SK-N-SH (cell line): ENCODE results near the gene NR2C1. TPM values are rescaled to one million over a fixed set of nuclear protein-coding genes. Genes with fewer than 3 reads are reported as not detected.
A peak's percentile ranks its signal among the peaks of the same experiment; 100 is the strongest.

ENCODE experiments used
- CTCF ChIA-PET: fragments of 300-600, 350-600 bp; formaldehyde crosslinking; extraction: SDS; loops from one replicate; lab custom pipeline; 2021; lab: Yijun Ruan, JAX
- POLR2A ChIA-PET: fragments of 350-600 bp; sonication (Branson Sonifier 250); formaldehyde crosslinking; extraction: SDS; loops from one replicate; lab custom pipeline; 2020; ENCODE audit warnings: antibody characterized with exemption, inconsistent platforms; lab: Yijun Ruan, JAX
- DNase-seq: peaks from one replicate; pipeline ENCODE4 v3.0.0; 2012
- H2AFZ ChIP-seq: fragments of 200-600 bp; sonication (generic); 2 replicates; pipeline ENCODE4 v1.8.1; 2016; ENCODE audit warnings: antibody characterized with exemption, mild to moderate bottlenecking, low read depth
- H3F3A ChIP-seq: fragments of 200-600 bp; sonication (generic); replicated peaks from 2 replicates; pipeline ENCODE3; 2016; ENCODE audit warnings: antibody characterized with exemption, mild to moderate bottlenecking; ENCODE audit not compliant: insufficient read depth
- H3K27ac ChIP-seq, 2 experiments: fragments of 200-500 bp in 1 of 2; fragments of 200-600 bp in 1 of 2; sonication (Bioruptor generic) in 1 of 2; sonication (generic), shearing (Covaris generic) in 1 of 2; 2 replicates each; pipeline versions ENCODE4 v1.5.1 to v1.6.1; 2014 to 2016; ENCODE audit warnings: low read depth in 2 of 2, inconsistent platforms in 1 of 2, low read length in 1 of 2, mild to moderate bottlenecking in 1 of 2, mixed read lengths in 1 of 2
- H3K27me3 ChIP-seq: fragments of 200-600 bp; sonication (generic), shearing (Covaris generic); 2 replicates; pipeline ENCODE4 v1.6.1; 2016; ENCODE audit warnings: mixed run types; ENCODE audit not compliant: insufficient read depth
- H3K36me3 ChIP-seq, 2 experiments: fragments of 200-500 bp in 1 of 2; fragments of 200-600 bp in 1 of 2; sonication (Bioruptor generic) in 1 of 2; sonication (generic) in 1 of 2; replicated peaks in 1 of 2; 2 replicates each; pipeline versions ENCODE3 to v1.5.1; 2014 to 2016; ENCODE audit warnings: low read length in 1 of 2, mild to moderate bottlenecking in 1 of 2; ENCODE audit not compliant: insufficient read depth in 2 of 2, control insufficient read depth in 1 of 2
- H3K4me1 ChIP-seq, 2 experiments: fragments of 200-500 bp in 1 of 2; fragments of 200-600 bp in 1 of 2; sonication (Bioruptor generic) in 1 of 2; sonication (generic), shearing (Covaris generic) in 1 of 2; 2 replicates each; pipeline versions ENCODE4 v1.5.1 to v1.6.1; 2014 to 2016; ENCODE audit warnings: low read depth in 1 of 2, low read length in 1 of 2, mixed run types in 1 of 2; ENCODE audit not compliant: insufficient read depth in 2 of 2, control insufficient read depth in 1 of 2
- H3K4me2 ChIP-seq: fragments of 200-600 bp; sonication (generic), shearing (Covaris generic); 2 replicates; pipeline ENCODE4 v1.6.1; 2017; ENCODE audit warnings: mixed run types
- H3K4me3 ChIP-seq, 2 experiments: fragments of 200-500 bp in 1 of 2; fragments of 200-600 bp in 1 of 2; sonication (Bioruptor generic) in 1 of 2; sonication (generic), shearing (Covaris generic) in 1 of 2; 2 replicates each; pipeline versions ENCODE4 v1.5.1 to v1.8.1; 2014 to 2016; ENCODE audit warnings: low read depth in 2 of 2, inconsistent platforms in 1 of 2, low read length in 1 of 2, mild to moderate bottlenecking in 1 of 2, mixed read lengths in 1 of 2, moderate library complexity in 1 of 2
- H3K79me2 ChIP-seq: fragments of 200-600 bp; sonication (generic); 2 replicates; pipeline ENCODE4 v1.8.1; 2017; ENCODE audit warnings: mild to moderate bottlenecking; ENCODE audit not compliant: insufficient read depth
- H3K9ac ChIP-seq: fragments of 200-600 bp; sonication (generic); 2 replicates; pipeline ENCODE4 v1.6.1; 2017; ENCODE audit warnings: mixed run types
- H3K9me2 ChIP-seq: fragments of 200-600 bp; sonication (generic); 2 replicates; pipeline ENCODE4 v1.6.1; 2017; ENCODE audit warnings: mixed run types
- H3K9me3 ChIP-seq: fragments of 200-600 bp; sonication (generic); 2 replicates; pipeline ENCODE4 v1.6.1; 2017; ENCODE audit warnings: mixed run types, mild to moderate bottlenecking, moderate library complexity
- H4K20me1 ChIP-seq: fragments of 200-600 bp; sonication (generic); 2 replicates; pipeline ENCODE4 v1.6.1; 2017; ENCODE audit warnings: mild to moderate bottlenecking, mixed run types; ENCODE audit not compliant: insufficient read depth
- CTCF ChIP-seq: fragments of 200-600 bp; sonication (generic); IDR thresholded peaks from 2 replicates; pipeline ENCODE4 v1.6.1; 2017; ENCODE audit warnings: antibody characterized with exemption, mild to moderate bottlenecking, moderate library complexity
- ELF1 ChIP-seq: IDR thresholded peaks from 2 replicates; pipeline ENCODE4 v1.4.0; 2012
- EP300 ChIP-seq, 2 experiments: IDR thresholded peaks; 2 replicates each; pipeline versions ENCODE4 v1.4.0 to v1.6.1; 2012; ENCODE audit warnings: borderline replicate concordance in 1 of 2, low read depth in 1 of 2, low read length in 1 of 2
- MEF2A ChIP-seq: IDR thresholded peaks from 2 replicates; pipeline ENCODE4 v1.4.0; 2012; ENCODE audit warnings: low read depth, borderline replicate concordance
- POLR2AphosphoS5 ChIP-seq: IDR thresholded peaks from 2 replicates; pipeline ENCODE4 v1.6.1; 2012; ENCODE audit warnings: low read depth, low read length
- REST ChIP-seq: IDR thresholded peaks from 2 replicates; pipeline ENCODE4 v1.6.1; 2012; ENCODE audit warnings: mild to moderate bottlenecking, low read depth, low read length, moderate library complexity
- TAF1 ChIP-seq: IDR thresholded peaks from 2 replicates; pipeline ENCODE4 v1.6.1; 2012; ENCODE audit warnings: low read depth, mild to moderate bottlenecking, low read length, moderate library complexity, borderline replicate concordance
- USF2 ChIP-seq: fragments of 150-350 bp; IDR thresholded peaks from 2 replicates; pipeline ENCODE4 v1.6.1; 2017; ENCODE audit warnings: antibody characterized with exemption, low read length, low read depth, borderline replicate concordance
- polyA plus RNA-seq, 3 experiments: library from polyadenylated mRNA; depleted of rRNA; stranded (reverse); fragments of >200 nt; gene quantifications; 2 replicates each; pipeline ENCODE4 v1.2.3, GENCODE V29; 2012

Gene NR2C1
- polyA plus RNA-seq, 1 of the 3 experiments (the other 2 are of a cell fraction), result 15.9 TPM

DNA sequence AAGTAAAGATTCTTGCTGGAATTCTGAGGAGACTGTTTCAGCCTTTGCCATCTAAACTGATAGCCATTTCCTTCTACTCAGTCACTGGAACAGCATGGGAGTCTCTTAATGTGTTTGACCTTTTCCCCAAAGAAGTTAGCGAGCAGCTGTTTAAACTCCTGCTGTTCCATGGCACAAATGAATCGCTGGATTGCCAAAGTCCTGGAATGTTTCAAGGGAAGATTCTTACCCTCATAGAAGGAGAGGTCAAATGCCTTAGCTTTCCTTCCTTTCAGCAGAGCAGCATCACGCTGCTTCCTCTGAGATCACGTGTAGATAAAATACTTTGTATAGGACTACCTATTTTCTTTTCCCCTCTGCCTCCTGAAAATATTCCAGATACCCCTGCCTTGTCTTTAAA is 10.5 kb upstream of the NR2C1 start (continued):
- no peak for TF ChIP-seq USF2

- DNase-seq, result no peak
- TF ChIP-seq REST (no peak), CTCF (no peak), MEF2A (no peak), EP300 (IDR thresholded peaks at IDR 0.05; ENCODE audit: borderline replicate concordance in 1 of 2, low read depth in 1 of 2, low read length in 1 of 2) (no peak), ELF1 (no peak), TAF1 (no peak), POLR2AphosphoS5 (no peak)
- TF ChIP-seq, all 33 proteins: peak for 0
Observed at GRCh38 chr12:95083471-95083870, 10.1 kb upstream of the NR2C1 start.

More at GRCh38 chr12:95083471-95083870, 10.1 kb upstream of the NR2C1 start:
- H3K27ac ChIP-seq, result peak overlapping the region; percentile 12 to 16; a peak in 2 of 4 replicates
- H3K79me2 ChIP-seq, result no peaks in the 10 kb centered on the region
- H4K20me1 ChIP-seq, result no peaks in the 10 kb centered on the region
- peaks cover 7% of the 10 kb centered on the region for H3F3A ChIP-seq
- H3K9me3 ChIP-seq, result no peaks in the 10 kb centered on the region
- H3K27me3 ChIP-seq, result no peaks in the 10 kb centered on the region
- ChIA-PET CTCF (interaction anchor here (1.3 to 2.5 kb wide), 3 partner anchors 10 to 252 kb away, joined by 3 to 12 read pairs (median 4); partner anchors contain the start of gene NR2C1), POLR2A (no interaction called here)
- no peak overlapping the region for H2AFZ ChIP-seq
- H3K36me3 ChIP-seq, result peaks cover 0 to 18% of the 10 kb centered on the region in 2 experiments
- no peaks in the 10 kb centered on the region; a peak in 1 of 4 replicates for H3K4me1 ChIP-seq
- no peak overlapping the region for H3K4me3 ChIP-seq
- H3K9ac ChIP-seq, result no peak overlapping the region
- no peak overlapping the region; the same call in 1 of the 2 replicates for H3K4me2 ChIP-seq
- H3K9me2 ChIP-seq, result no peaks in the 10 kb centered on the region
